ENCODE data around the gene CLIC4.

GRCh38 chr1:24822887-24823286 lies 77.6 kb downstream of the CLIC4 start:
- TF ChIP-seq, protein P1, sequence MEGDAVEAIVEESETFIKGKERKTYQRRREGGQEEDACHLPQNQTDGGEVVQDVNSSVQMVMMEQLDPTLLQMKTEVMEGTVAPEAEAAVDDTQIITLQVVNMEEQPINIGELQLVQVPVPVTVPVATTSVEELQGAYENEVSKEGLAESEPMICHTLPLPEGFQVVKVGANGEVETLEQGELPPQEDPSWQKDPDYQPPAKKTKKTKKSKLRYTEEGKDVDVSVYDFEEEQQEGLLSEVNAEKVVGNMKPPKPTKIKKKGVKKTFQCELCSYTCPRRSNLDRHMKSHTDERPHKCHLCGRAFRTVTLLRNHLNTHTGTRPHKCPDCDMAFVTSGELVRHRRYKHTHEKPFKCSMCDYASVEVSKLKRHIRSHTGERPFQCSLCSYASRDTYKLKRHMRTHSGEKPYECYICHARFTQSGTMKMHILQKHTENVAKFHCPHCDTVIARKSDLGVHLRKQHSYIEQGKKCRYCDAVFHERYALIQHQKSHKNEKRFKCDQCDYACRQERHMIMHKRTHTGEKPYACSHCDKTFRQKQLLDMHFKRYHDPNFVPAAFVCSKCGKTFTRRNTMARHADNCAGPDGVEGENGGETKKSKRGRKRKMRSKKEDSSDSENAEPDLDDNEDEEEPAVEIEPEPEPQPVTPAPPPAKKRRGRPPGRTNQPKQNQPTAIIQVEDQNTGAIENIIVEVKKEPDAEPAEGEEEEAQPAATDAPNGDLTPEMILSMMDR (IDR thresholded peaks at IDR 0.05): no peak
- TF ChIP-seq CREM (CRISPR knock-in tag; IDR thresholded peaks at IDR 0.05) (no peak), NFYB (CRISPR knock-in tag; conservative IDR thresholded peaks at IDR 0.05; ENCODE audit: low read depth) (no peak), MAX (CRISPR knock-in tag; IDR thresholded peaks at IDR 0.05) (no peak), EMX1 (CRISPR knock-in tag; IDR thresholded peaks at IDR 0.05) (no peak), ZNF263 (CRISPR knock-in tag; IDR thresholded peaks at IDR 0.05; ENCODE audit: low read depth) (no peak), FOXJ3 (CRISPR knock-in tag; IDR thresholded peaks at IDR 0.05; ENCODE audit: borderline replicate concordance) (no peak)
- TF ChIP-seq, protein P2, sequence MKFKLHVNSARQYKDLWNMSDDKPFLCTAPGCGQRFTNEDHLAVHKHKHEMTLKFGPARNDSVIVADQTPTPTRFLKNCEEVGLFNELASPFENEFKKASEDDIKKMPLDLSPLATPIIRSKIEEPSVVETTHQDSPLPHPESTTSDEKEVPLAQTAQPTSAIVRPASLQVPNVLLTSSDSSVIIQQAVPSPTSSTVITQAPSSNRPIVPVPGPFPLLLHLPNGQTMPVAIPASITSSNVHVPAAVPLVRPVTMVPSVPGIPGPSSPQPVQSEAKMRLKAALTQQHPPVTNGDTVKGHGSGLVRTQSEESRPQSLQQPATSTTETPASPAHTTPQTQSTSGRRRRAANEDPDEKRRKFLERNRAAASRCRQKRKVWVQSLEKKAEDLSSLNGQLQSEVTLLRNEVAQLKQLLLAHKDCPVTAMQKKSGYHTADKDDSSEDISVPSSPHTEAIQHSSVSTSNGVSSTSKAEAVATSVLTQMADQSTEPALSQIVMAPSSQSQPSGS (CRISPR knock-in tag; IDR thresholded peaks at IDR 0.05; ENCODE audit: borderline replicate concordance, low read depth): no peak
